Measurements from ENCODE around the gene SKOR2.

Gene SKOR2

GRCh38 chr18:47251289-47252120 lies at the start of gene SKOR2:
Gene SKOR2, minus strand, starts transcription at chr18:47251660. Its CDS starts 2,477 bp downstream, at chr18:47249183.
- Mint-ChIP-seq H3K4me3 (no peak within 1 kb of the TSS), H3K27ac (no peak within 1 kb of the TSS)

GRCh38 chr18:47296462-47296861 lies 45.0 kb upstream of the SKOR2 start:
- intact Hi-C loops (cut with micrococcal nuclease): no loop called here
- Mint-ChIP-seq H3K27ac (no peak overlapping the region), H3K27me3 (peaks cover 2% of the 10 kb centered on the region), H3K36me3 (ENCODE audit: low read depth) (no peaks in the 10 kb centered on the region), H3K4me1 (ENCODE audit: low read depth) (no peaks in the 10 kb centered on the region), H3K4me3 (no peak overlapping the region), H3K9me3 (peaks cover 11% of the 10 kb centered on the region)

More at GRCh38 chr18:47251289-47252120, at the start of gene SKOR2:
- no peaks in the 10 kb centered on the region for H3K36me3 Mint-ChIP-seq (ENCODE audit: low read depth)
- peaks cover 85% of the 10 kb centered on the region for H3K27me3 Mint-ChIP-seq
- intact Hi-C loops (cut with micrococcal nuclease): no loop called here
- H3K9me3 Mint-ChIP-seq: no peaks in the 10 kb centered on the region
- H3K4me1 Mint-ChIP-seq (ENCODE audit: low read depth): no peaks in the 10 kb centered on the region

- Mint-ChIP-seq H3K27ac (no peak overlapping the region), H3K9me3 (no peaks in the 10 kb centered on the region), H3K36me3 (ENCODE audit: low read depth) (no peaks in the 10 kb centered on the region), H3K27me3 (peaks cover 3% of the 10 kb centered on the region), H3K4me1 (ENCODE audit: low read depth) (no peaks in the 10 kb centered on the region), H3K4me3 (no peak overlapping the region)
- intact Hi-C loops (cut with micrococcal nuclease): no loop called here
Observed at GRCh38 chr18:47294801-47295200, 43.3 kb upstream of the SKOR2 start.

- H3K27ac Mint-ChIP-seq: no peak overlapping the region
- no peaks in the 10 kb centered on the region for H3K36me3 Mint-ChIP-seq (ENCODE audit: low read depth)
- H3K27me3 Mint-ChIP-seq: peaks cover 5% of the 10 kb centered on the region
- no peaks in the 10 kb centered on the region for H3K9me3 Mint-ChIP-seq
- no peak overlapping the region for H3K4me3 Mint-ChIP-seq
- intact Hi-C loops (cut with micrococcal nuclease): no loop called here
- no peaks in the 10 kb centered on the region for H3K4me1 Mint-ChIP-seq (ENCODE audit: low read depth)
Observed at GRCh38 chr18:47288741-47289140, 37.3 kb upstream of the SKOR2 start.

- intact Hi-C loops (cut with micrococcal nuclease): no loop called here
- no peaks in the 10 kb centered on the region for H3K9me3 Mint-ChIP-seq
- H3K27ac Mint-ChIP-seq: no peak overlapping the region
- H3K36me3 Mint-ChIP-seq (ENCODE audit: low read depth): no peaks in the 10 kb centered on the region
- H3K27me3 Mint-ChIP-seq: peaks cover 5% of the 10 kb centered on the region
- H3K4me1 Mint-ChIP-seq (ENCODE audit: low read depth): no peaks in the 10 kb centered on the region
- H3K4me3 Mint-ChIP-seq: no peak overlapping the region
Observed at GRCh38 chr18:47287911-47288585, 36.6 kb upstream of the SKOR2 start.

GRCh38 chr18:47286776-47287410 lies 35.4 kb upstream of the SKOR2 start:
- Mint-ChIP-seq H3K36me3 (ENCODE audit: low read depth) (no peaks in the 10 kb centered on the region), H3K27me3 (peaks cover 5% of the 10 kb centered on the region), H3K4me3 (no peak overlapping the region), H3K4me1 (ENCODE audit: low read depth) (no peaks in the 10 kb centered on the region), H3K27ac (no peak overlapping the region), H3K9me3 (no peaks in the 10 kb centered on the region)
- intact Hi-C loops (cut with micrococcal nuclease): no loop called here

GRCh38 chr18:47285456-47285855 lies 34.0 kb upstream of the SKOR2 start:
- Mint-ChIP-seq H3K4me1 (ENCODE audit: low read depth) (no peaks in the 10 kb centered on the region), H3K27ac (no peak overlapping the region), H3K9me3 (no peaks in the 10 kb centered on the region), H3K27me3 (peaks cover 2% of the 10 kb centered on the region), H3K36me3 (ENCODE audit: low read depth) (no peaks in the 10 kb centered on the region), H3K4me3 (no peak overlapping the region)
- intact Hi-C loops (cut with micrococcal nuclease): no loop called here

- H3K4me3 Mint-ChIP-seq: no peak overlapping the region
- H3K4me1 Mint-ChIP-seq (ENCODE audit: low read depth): no peaks in the 10 kb centered on the region
- intact Hi-C loops (cut with micrococcal nuclease): no loop called here
- H3K27me3 Mint-ChIP-seq: peaks cover 2% of the 10 kb centered on the region
- H3K36me3 Mint-ChIP-seq (ENCODE audit: low read depth): no peaks in the 10 kb centered on the region
- H3K9me3 Mint-ChIP-seq: no peaks in the 10 kb centered on the region
- no peak overlapping the region for H3K27ac Mint-ChIP-seq
Observed at GRCh38 chr18:47284721-47285395, 33.4 kb upstream of the SKOR2 start.

GRCh38 chr18:47283476-47283875 lies 32.0 kb upstream of the SKOR2 start:
- Mint-ChIP-seq H3K27me3 (peaks cover 2% of the 10 kb centered on the region), H3K4me1 (ENCODE audit: low read depth) (no peaks in the 10 kb centered on the region), H3K27ac (no peak overlapping the region), H3K4me3 (no peak overlapping the region), H3K36me3 (ENCODE audit: low read depth) (no peaks in the 10 kb centered on the region), H3K9me3 (no peaks in the 10 kb centered on the region)
- intact Hi-C loops (cut with micrococcal nuclease): no loop called here

GRCh38 chr18:47280121-47280520 lies 28.7 kb upstream of the SKOR2 start:
- Mint-ChIP-seq H3K4me3 (no peak overlapping the region), H3K9me3 (no peaks in the 10 kb centered on the region), H3K4me1 (ENCODE audit: low read depth) (no peaks in the 10 kb centered on the region), H3K27ac (no peak overlapping the region), H3K36me3 (ENCODE audit: low read depth) (no peaks in the 10 kb centered on the region), H3K27me3 (no peaks in the 10 kb centered on the region)
- intact Hi-C loops (cut with micrococcal nuclease): no loop called here

- Mint-ChIP-seq H3K27me3 (no peaks in the 10 kb centered on the region), H3K27ac (no peak overlapping the region), H3K36me3 (ENCODE audit: low read depth) (no peaks in the 10 kb centered on the region)
Observed at GRCh38 chr18:47274961-47275360, 23.5 kb upstream of the SKOR2 start.

GRCh38 chr18:47265197-47265596 lies 13.7 kb upstream of the SKOR2 start:
- H3K4me3 Mint-ChIP-seq: no peak overlapping the region
- peaks cover 58% of the 10 kb centered on the region for H3K27me3 Mint-ChIP-seq
- no peaks in the 10 kb centered on the region for H3K36me3 Mint-ChIP-seq (ENCODE audit: low read depth)
- H3K9me3 Mint-ChIP-seq: no peaks in the 10 kb centered on the region
- intact Hi-C loops (cut with micrococcal nuclease): no loop called here
- H3K27ac Mint-ChIP-seq: no peak overlapping the region
- no peaks in the 10 kb centered on the region for H3K4me1 Mint-ChIP-seq (ENCODE audit: low read depth)

More at GRCh38 chr18:47274961-47275360, 23.5 kb upstream of the SKOR2 start:
- Mint-ChIP-seq H3K4me3 (no peak overlapping the region), H3K9me3 (no peaks in the 10 kb centered on the region), H3K4me1 (ENCODE audit: low read depth) (no peaks in the 10 kb centered on the region)
- intact Hi-C loops (cut with micrococcal nuclease): no loop called here

GRCh38 chr18:47264308-47264700 lies 12.8 kb upstream of the SKOR2 start:
- intact Hi-C loops (cut with micrococcal nuclease): no loop called here
- Mint-ChIP-seq H3K9me3 (no peaks in the 10 kb centered on the region), H3K4me1 (ENCODE audit: low read depth) (no peaks in the 10 kb centered on the region), H3K27ac (no peak overlapping the region), H3K4me3 (no peak overlapping the region), H3K36me3 (ENCODE audit: low read depth) (no peaks in the 10 kb centered on the region), H3K27me3 (peaks cover 67% of the 10 kb centered on the region)

Measured in dendritic cell treated with granulocyte-macrophage colony-stimulating factor and Interleukin-4, amounts not matched to agents 40 ng/mL and 50 ng/mL, for 4 days (primary cell).